ENCODE results near the gene ALDH3B2. TPM values are rescaled to one million over a fixed set of nuclear protein-coding genes. Genes with fewer than 3 reads are reported as not detected.

Gene ALDH3B2
- total and polyA plus RNA-seq, 2 of the 8 experiments (the other 6 are each of a cell fraction or from before 2014, with no cell fraction given), result not detected

GRCh38 chr11:67673358-67673757 lies 1.1 kb downstream of the ALDH3B2 start:
- Histone ChIP-seq H3K4ac (replicated peaks; ENCODE audit: insufficient read length, low read depth, low read length) (no peak overlapping the region), H2BK20ac (ENCODE audit: low read length) (no peak overlapping the region), H2BK12ac (ENCODE audit: low read depth, low read length) (no peak overlapping the region), H2AK5ac (ENCODE audit: low read depth, low read length) (no peak overlapping the region), H3K36me3 (ENCODE audit: control insufficient read depth in 2 of 4, insufficient read depth in 4 of 4, low read length in 3 of 4) (no peaks in the 10 kb centered on the region), H4K91ac (replicated peaks; ENCODE audit: insufficient read length, low read length) (no peak overlapping the region), H4K8ac (ENCODE audit: extremely low read depth, insufficient read depth, low read length) (no peak overlapping the region), H2BK120ac (replicated peaks; ENCODE audit: low read depth, low read length) (no peak overlapping the region), H3K23ac (ENCODE audit: insufficient read length) (no peak overlapping the region), H2AFZ (ENCODE audit: low read length) (no peak overlapping the region), H3K56ac (replicated peaks; ENCODE audit: insufficient read length, low read depth, low read length) (no peak overlapping the region), H4K5ac (ENCODE audit: insufficient read length, low read depth, low read length) (no peak overlapping the region), H3K4me3 (ENCODE audit: extremely low read depth in 1 of 4, insufficient read depth in 2 of 4, low read depth in 3 of 4, low read length in 4 of 4) (no peak overlapping the region), H2BK5ac (ENCODE audit: low read depth, low read length) (no peak overlapping the region), H3K79me2 (ENCODE audit: control insufficient read depth in 1 of 2, insufficient read depth in 2 of 2, low read length in 2 of 2) (no peaks in the 10 kb centered on the region), H3K18ac (ENCODE audit: extremely low read depth, low read length) (no peak overlapping the region), H3K9me3 (ENCODE audit: insufficient read depth in 2 of 2, low read depth in 1 of 2, low read length in 1 of 2) (no peaks in the 10 kb centered on the region), H3K27me3 (replicated peaks in 1 of 4; ENCODE audit: control insufficient read depth in 3 of 4, extremely low read depth in 1 of 4, insufficient read depth in 3 of 4, low read length in 3 of 4) (no peaks in the 10 kb centered on the region), H2BK15ac (ENCODE audit: low read length) (no peak overlapping the region), H3K23me2 (ENCODE audit: low read depth, low read length) (peaks cover 14% of the 10 kb centered on the region; the same call in 1 of the 2 replicates), H3K4me2 (ENCODE audit: insufficient read depth in 1 of 2, low read depth in 2 of 2, low read length in 2 of 2) (no peak overlapping the region), H3K14ac (ENCODE audit: insufficient read length) (no peak overlapping the region), H3K27ac (ENCODE audit: low read depth, low read length) (no peak overlapping the region), H3K4me1 (replicated peaks in 1 of 4; ENCODE audit: control insufficient read depth in 3 of 4, insufficient read depth in 4 of 4, low read length in 3 of 4) (peaks cover 0 to 5% (median 0%) of the 10 kb centered on the region in 4 experiments; a peak in 3 of 7 replicates), H4K20me1 (replicated peaks in 1 of 2; ENCODE audit: control insufficient read depth in 1 of 2, insufficient read depth in 2 of 2, low read length in 2 of 2) (peaks cover 0 to 2% of the 10 kb centered on the region in 2 experiments), H3K79me1 (ENCODE audit: low read depth, low read length) (no peaks in the 10 kb centered on the region), H3K9ac (replicated peaks in 1 of 4; ENCODE audit: extremely low read depth in 1 of 4, low read depth in 3 of 4, low read length in 3 of 4) (no peak overlapping the region)
- 88% methylated on average over 7 of the region's 7 CpGs; no CpG with 5 or more reads in 1 of the 2 experiments for WGBS, 2 experiments (ENCODE audit: extremely low coverage in 1 of 2, insufficient coverage in 1 of 2, insufficient read length in 1 of 2, insufficient replicate concordance in 2 of 2, low coverage in 1 of 2, low lambda C conversion rate in 2 of 2, missing lambda C conversion rate in 1 of 2)
- FAIRE-seq (no peak), DNase-seq (ENCODE audit: low read depth in 1 of 2, low spot score in 2 of 2) (no peak)
- ChIA-PET CTCF (ENCODE audit: partially characterized antibody) (interaction anchor here (0.8 to 3.8 kb wide), 9 partner anchors 8 to 101 kb away, joined by 3 to 28 read pairs (median 4); partner anchors contain the start of gene NUDT8), POLR2A (ENCODE audit: partially characterized antibody) (interaction anchor here (2.1 kb wide), 1 partner anchor 25 kb away, joined by 4 read pairs; no protein-coding TSS in a partner anchor)
- TF ChIP-seq CTCF (IDR thresholded peaks at IDR 0.05; ENCODE audit: control extremely low read depth in 1 of 3, insufficient read depth in 1 of 3, low read depth in 1 of 3, low read length in 3 of 3) (no peak), HDAC2 (IDR thresholded peaks at IDR 0.05; ENCODE audit: borderline replicate concordance in 1 of 2, low read depth in 2 of 2, low read length in 2 of 2) (no peak), RAD21 (IDR thresholded peaks at IDR 0.05 in 1 of 2, conservative IDR thresholded peaks at IDR 0.05 in 1 of 2; ENCODE audit: low read depth in 2 of 2, low read length in 2 of 2) (no peak), ZNF274 (IDR thresholded peaks at IDR 0.05; ENCODE audit: borderline replicate concordance, extremely low read depth, low read length) (no peak), BRCA1 (IDR thresholded peaks at IDR 0.05; ENCODE audit: low read depth, low read length) (no peak), POU5F1 (IDR thresholded peaks at IDR 0.05; ENCODE audit: low read depth, low read length) (no peak), EZH2 (IDR thresholded peaks at IDR 0.05; ENCODE audit: low read depth, low read length, severe bottlenecking) (no peak), POLR2AphosphoS5 (IDR thresholded peaks at IDR 0.05; ENCODE audit: low read depth, low read length) (no peak)
- TF ChIP-seq, protein P1, sequence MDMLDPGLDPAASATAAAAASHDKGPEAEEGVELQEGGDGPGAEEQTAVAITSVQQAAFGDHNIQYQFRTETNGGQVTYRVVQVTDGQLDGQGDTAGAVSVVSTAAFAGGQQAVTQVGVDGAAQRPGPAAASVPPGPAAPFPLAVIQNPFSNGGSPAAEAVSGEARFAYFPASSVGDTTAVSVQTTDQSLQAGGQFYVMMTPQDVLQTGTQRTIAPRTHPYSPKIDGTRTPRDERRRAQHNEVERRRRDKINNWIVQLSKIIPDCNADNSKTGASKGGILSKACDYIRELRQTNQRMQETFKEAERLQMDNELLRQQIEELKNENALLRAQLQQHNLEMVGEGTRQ (IDR thresholded peaks at IDR 0.05; ENCODE audit: low read length), result no peak

Data from H1 (cell line).